GM18502 (cell line): Measurements from ENCODE around the gene ILRUN.
"Not testable (repeated sequence)": the region's sequence is repeated elsewhere in the genome, so short reads cannot be mapped to it uniquely, and the experiment has no call there.

ENCODE experiments used
- ATAC-seq: cut with Tn5 transposase; IDR thresholded peaks from one replicate; pipeline ENCODE4 v1.9.1; 2021; ENCODE audit warnings: mild to moderate bottlenecking; ENCODE audit not compliant: unreplicated experiment, poor library complexity

ILRUN gene

DNA sequence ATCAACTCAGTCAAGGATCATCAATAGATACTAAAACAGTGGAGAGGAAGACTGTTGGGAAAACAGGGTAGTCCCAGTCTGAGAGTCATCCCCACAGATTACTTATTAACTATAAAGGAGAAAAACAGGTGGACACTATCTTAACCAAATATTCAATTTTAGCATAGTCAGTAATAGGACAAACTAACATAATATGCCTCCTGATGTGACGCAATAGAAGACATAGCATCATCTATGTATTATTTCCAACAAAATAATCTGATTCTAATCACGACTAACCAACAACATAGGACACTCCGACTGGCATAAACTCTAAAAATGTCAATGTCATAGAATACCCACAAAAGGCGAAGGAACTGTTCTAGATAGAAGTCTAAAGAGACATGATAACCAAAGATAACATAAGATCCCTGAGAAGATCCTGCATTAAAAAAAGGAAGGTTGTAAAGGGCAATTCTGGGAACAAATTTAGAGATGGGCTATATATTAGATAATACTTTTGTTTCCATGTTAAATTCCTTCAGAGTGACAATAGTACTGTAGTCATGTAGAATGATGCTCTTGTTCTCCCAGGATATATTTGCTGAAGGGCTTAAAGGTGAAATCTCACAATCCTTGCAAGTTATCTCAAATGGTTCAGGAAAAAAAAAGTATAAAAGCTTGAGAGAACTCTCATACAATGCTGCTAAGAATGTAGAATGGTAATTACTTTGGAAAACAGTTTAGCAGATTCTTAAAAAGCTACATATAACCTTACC, 28.9 kb downstream of the ILRUN start:
- ATAC-seq, result no peak

DNA sequence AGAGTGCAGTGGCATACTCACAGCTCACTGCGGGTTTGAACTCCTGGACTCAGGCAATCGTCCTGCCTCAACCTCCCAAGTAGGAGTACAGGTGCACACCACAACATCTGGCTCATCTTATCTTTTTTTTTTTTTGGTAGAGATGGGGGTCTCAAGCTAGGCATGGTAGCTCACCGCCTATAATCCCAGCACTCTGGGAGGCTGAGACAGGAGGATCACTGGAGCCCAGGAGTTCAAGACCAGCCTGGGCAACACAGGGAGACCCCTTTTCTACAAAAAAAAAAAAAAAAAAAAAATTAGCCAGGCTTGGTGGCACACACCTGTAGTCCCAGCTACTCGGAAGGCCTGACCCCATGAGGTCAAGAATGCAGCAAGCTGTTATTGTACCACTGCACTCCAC, 31.5 kb downstream of the ILRUN start:
- ATAC-seq, result no peak

DNA sequence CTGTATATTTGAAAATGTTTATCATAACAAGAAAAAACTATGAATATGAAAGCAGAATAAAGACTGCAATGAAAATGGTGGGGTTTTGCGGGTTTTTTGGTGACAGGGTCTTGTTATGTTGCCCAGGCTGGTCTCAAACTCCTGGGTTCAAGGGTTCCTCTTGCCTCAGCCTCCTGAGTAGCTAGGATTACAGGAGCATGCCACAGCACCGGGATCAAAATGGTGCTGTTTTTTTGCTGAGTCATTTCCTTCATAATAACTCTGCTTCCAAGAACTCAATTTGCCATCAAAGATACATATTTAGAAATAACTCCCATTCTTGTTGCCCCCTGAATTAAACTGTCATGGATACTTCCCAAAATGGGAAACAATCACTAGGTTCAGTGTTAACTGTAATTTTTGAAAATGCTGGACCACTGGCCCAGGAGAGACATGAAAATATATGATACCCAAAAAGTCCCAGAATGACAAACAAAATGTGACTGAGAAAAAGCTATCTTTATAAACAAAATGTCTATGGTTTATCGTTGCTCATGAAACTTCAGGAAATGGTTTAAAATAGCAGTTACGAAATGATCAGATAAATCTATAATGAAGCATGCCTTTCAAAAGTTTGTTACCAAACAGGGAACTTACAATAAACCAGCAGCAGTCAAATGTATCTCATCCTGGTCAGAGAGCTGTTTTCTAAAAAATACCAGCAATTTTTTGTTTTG, 32.2 kb downstream of the ILRUN start:
- no peak for ATAC-seq

DNA sequence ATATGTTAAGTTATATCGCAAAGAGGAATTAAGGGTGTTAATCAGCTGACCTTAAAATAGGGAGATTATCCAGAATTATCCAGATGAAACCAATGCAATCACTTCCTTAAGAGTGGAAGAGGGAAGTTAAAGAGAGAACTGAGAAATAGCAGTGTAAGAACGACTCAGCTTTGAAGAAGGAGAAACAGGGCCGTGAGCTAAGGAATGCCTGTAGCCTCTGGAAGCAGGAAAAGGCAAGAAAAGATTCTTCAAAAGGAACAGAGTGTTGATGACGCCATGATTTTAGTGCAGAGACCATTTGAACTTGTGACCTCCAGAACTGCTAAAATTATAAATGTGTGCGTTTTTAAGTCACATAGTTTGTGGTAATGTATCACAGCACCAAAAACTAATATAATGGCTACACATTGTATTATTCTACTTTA, 32.7 kb downstream of the ILRUN start:
- ATAC-seq, result no peak

DNA sequence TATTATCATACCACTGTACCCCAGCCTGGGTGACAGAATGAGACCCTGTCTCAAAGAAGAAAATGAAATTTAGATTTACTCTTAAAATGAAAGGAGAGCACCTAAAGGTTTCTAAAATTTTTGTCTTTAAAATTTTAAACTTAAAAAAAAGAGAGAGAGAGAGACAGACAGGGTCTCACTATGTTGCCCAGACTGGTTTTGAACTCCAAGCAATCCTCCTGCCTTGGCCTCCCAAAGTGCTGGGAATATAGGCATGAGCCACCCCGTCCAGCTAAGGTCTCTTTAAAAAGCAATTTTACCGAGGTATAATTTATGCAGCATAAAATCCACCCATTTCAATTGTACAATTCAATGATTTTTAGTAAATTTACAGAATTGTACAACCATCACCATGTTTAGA, 33.2 kb downstream of the ILRUN start:
- ATAC-seq, result no peak

DNA sequence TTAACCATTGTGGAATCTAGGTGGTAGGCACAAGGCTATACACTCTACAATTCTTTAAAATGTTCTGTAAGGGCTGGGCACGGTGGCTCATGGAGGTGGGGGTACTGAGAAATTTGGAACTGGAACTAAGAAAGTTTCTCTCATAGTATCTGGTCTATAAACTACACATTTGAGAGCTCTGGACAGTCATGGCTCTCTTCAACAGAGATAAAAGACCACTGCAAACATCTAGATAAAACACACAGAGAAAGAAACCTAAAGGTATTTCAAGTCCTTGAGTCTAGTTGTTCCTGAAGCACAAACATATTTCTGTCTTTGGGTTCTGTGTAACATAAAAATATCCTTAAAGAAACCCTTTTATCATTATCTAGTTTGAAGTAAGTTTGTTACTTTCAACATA, 35.2 kb downstream of the ILRUN start:
- ATAC-seq, result no peak

DNA sequence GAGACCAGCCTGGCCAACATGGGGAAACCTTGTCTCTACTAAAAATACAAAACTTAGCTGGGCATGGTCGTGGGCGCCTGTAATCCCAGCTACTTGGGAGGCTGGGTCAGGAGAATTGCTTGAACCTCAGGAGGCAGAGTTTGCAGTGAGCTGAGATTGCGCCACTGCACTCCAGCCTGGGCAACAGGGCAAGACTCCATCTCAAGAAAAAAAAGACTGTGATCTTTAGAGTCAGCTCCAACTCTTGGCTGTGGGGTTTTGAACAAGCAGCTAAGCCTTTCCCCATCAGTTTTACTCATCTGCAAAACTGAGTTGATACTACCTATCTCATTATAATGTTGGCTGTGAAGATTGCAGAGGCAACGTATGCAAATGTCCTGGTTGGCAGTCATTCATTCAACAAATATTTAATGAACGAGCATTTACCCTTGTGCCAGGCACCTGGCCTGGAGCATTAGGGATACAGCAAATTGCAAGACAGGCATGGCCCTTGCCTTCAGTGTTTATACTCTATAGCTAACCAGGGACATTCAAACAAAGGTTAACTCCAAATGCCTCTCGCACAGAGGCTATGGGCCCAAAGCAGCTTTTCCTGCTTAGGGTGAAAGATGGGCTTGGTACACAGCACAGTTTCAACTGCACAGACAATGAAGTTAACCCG, 37.8 kb downstream of the ILRUN start:
- ATAC-seq, result no peak

DNA sequence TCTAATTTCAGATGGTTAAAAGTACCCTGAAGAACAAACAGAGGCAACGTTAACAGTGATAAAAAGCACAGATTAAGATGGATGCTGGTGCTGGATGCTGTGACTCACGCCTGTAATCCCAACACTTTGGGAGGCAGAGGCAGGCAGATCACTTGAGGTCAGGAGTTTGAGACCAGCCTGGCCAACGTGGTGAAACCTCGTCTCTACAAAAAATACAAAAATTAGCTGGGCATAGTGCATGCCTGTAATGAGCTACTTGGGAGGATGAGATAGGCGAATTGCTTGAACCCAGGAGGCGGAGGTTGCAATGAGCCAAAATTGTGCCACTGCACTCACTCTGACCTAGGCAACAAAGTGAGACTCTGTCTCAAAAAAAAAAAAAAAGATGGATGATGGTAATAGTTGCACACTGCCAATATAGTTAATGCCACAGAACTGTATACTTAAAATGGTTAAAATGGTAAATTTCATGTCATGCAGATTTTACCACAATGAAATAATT, 38.5 kb downstream of the ILRUN start:
- not testable (repeated sequence) for ATAC-seq

DNA sequence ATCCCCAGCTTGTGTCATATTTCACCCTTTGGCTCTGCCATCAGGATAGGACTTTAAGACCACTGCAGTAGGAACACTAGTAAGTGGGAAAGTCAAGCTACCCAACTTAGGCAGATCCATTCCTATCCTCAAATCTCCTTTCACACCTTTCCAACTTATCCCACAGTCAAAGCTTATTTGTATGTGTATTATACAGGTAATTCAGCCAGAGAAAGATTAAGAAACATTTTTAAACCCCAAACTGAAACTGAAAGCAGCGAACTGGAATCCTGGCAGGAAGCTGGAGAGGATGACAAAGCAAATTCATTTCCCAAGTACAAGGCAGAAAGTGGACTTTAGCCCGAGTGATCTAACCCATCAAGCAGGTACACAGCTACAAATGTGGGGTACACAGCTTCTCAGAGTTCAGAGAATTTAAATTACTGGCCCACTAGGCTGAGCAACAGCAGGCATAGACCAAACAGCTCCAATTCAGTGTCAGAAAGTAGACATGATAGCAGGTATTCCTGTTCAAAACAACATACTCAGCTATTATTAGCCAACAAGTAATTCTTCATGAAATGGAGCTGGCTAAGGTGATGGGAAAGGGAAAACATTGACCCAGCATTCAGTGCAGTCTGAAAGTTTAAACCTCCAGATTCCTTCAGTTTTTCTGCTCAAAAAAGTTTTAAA, 39.1 kb downstream of the ILRUN start:
- no peak for ATAC-seq

DNA sequence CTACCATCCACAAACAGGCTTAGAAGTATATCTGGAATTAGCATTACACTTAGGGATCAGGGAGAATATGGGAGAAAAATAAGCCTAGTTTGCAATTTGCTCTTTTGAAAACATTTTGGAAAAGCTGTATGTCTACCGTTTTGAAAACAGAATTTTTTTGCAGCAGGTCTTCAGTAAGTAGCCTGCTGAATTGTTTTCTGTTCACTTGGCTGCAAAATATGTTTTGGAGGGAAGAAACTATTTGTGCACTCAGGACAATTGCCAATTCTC, 39.6 kb downstream of the ILRUN start:
- ATAC-seq, result no peak

DNA sequence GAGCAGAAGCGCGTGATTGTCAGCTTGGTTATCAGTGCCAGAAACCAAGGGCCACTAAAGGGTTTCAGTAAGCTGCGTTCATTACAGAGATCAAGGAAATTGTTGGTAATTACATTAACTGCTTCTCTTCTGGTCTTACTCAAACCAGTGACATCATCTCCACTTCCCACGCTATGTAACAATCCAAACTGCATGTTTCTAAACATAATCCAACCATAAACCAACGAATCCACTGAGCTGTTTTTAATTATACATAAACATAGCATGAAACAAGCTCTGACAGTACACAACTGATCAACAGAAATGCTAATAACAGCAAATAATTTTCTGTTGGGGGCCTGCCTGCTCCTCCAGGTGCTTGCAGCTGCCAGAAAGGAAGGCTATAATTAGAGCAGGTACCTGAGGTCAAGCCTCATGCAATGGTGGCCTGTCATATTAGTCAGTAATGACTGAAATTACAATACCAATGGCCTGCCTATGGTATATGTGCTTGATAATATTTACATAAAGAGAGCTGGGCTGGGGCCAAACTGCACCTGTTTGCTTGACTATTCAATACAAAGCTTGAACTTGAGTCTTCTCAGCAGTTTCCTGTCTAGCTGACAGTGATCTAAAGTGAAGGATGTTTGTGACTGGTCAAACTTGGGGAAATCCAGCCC, 40.1 kb downstream of the ILRUN start:
- peak; percentile 89 for ATAC-seq

DNA sequence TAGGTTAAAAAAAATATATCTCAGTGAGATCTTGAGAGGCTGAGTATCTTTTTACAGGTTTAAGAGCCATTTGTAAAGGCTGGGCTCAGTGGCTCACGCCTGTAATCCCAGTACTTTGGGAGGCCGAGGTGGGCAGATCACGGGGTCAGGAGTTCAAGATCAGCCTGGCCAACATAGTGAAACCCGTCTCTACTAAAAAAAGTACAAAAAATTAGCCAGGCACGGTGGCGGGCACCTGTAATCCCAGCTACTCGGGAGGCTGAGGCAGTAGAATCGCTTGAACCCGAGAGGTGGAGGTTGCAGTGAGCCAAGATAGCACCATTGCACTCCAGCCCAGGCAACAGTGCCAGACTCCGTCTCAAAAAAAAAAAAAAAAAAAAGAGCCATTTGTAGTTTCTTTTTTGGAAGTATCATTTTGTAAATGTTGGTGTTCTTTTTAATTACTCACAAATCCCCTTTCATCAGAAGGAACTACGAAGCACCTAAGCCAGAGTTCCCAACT, 40.6 kb downstream of the ILRUN start:
- ATAC-seq, result not testable (repeated sequence)

DNA sequence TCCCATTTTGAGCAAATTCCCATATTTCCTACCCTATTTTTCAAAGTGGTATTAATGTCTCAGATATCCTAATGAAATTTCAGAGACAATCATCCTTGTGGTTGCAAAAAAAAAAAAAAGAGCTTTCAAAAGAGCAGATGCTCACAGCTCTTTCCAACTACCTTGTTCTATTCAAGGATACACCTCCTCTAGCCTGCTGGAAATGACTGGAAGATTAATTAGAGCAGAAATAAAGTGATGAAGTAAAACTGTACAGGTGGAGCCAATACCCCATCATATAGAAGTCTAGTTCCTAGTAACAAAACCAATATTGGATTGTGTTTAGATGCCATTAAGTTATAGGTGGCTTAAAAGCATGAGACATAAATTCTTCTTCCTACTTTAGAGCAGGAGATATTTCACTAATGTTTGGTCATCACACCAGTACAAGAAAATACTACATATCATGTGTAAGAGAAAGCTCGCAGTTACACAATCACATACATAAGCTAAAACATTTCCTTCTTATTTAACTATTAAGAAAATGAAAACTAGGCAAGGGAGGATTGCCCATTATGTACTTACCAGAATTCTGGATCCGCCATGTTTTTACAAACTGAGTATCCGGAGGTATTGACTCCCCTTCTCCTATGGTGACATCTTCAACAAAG, 42.4 kb downstream of the ILRUN start:
- no peak for ATAC-seq

DNA sequence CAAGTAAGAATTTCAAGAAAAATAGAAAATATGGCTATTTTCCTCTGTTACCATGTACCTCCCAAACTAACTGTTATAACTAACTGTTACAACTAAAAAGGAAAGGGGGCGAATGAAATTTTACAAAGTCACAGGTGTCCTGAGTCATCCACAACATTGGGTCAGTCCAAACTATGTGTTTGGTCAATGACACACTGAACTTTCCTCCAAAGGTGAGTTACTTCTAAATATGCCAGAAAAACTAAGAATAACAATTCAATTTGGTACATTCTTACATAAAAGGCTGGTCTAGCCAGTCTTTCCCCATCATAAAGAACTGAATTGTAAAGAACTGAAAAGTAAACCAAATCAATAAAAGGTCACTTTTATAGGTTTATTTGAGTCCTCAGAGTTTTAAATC, 44.3 kb downstream of the ILRUN start:
- ATAC-seq, result no peak

DNA sequence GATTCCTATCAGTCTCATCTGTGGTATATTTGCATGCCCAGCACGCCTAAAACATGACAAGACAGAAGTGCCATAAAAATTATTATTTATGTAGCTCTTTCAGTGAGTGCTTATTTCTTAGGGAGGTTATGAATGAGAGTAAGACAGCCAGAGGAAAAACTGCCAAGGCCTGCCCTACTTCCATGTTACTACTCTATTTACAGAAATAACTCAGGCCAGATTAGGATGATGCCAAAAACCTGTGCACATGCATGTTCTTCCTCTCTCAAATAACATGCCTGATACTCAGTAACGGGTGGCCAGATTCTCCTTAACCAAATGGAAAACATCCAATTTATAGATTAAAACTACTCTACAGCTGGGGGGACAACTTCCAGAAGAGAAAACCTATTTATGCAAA, 45.7 kb downstream of the ILRUN start:
- ATAC-seq, result no peak

DNA sequence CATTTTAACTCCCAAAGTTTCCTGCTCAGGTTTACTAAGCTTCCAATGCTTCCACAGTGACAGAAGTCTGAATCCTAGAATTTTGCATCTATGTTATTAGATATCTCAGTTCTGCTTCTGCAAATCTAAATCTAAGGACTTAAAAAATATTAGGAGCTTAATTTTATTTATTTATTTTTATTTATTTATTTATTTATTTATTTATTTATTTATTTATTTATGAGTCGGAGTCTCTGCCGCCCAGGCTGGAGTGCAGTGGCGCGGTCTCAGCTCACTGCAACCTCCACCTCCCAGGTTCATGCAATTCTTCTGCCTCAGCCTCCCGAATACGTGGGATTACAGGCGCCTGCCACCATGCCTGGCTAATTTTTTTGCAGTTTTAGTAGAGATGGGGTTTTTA, 46.3 kb downstream of the ILRUN start:
- ATAC-seq, result not testable (repeated sequence)

DNA sequence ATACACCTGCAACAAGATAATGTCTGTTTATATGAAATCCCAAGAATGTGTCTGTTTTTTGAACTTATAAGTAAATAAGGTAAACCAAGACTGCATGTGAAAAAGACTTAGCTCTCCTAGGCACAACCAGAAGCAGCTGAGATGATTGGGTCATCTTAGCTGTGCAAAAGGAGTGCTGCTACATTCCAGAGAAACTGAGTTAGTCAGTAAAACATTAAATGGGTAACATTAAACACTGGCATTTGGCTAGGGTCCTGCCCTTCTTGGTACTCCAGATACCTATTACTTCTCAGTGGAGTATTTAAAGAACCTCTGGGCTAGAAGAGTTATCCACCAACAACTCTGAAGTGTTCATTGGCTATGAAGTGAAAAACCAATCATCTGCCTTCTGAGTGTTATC, 47.8 kb downstream of the ILRUN start:
- ATAC-seq, result no peak
